HG03045 (cell line): ENCODE data around the gene THOC6.

Experiments used
- ATAC-seq: cut with Tn5 transposase; IDR thresholded peaks from one replicate; pipeline ENCODE4 v1.9.1; 2021; ENCODE audit warnings: mild to moderate bottlenecking, moderate library complexity; ENCODE audit not compliant: unreplicated experiment

THOC6 gene

DNA sequence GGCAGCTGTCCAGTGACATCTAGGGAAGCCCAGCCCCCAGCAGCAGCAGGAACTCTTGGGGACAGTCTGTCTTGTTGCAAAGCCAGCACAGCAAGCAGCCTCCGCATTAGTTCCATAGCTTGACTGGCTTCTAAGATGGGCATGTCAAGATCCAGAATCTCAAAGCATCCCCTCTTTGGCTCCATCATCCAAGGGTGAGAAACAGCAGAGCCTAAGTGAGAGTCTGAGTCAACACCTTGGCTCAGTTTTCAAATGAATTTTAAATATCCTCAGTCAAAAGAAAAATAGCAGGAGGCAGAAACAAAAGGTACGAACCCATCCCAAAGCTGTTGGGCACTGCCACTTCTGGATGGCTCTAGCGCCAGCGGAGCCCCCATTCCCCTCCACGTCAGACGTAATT is 8.9 kb upstream of the THOC6 start:
- no peak for ATAC-seq

DNA sequence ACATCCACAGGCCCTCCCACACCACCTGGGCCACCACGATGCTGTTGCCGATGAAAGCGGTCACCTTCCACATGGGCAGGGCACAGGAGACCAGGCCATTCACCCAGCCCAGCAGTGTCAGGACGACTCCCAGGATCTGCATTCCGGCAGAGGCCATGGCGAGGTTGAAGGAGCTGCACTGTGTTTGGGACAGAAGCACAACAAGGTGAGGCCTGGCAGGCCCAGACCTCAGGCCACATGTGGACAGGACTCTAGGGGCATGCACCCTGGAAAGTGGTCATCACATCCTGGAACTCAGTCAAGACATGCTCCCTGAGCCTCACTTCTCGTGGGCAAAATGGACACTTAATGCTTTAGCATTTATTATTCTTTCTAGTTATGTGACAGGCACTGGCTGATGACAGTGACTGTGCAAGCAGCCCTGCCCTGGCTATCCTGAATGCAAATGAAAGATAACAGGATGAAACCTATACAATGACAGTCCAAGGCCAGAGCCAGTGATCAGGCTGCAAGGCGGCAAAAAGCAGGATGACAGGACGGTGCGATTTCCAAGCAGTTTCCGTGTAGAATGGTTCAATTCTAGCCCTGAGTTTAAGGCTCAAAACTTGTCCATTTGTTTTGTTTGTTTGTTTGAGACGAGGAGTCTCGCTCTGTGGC is 7.8 kb upstream of the THOC6 start:
- no peak for ATAC-seq

DNA sequence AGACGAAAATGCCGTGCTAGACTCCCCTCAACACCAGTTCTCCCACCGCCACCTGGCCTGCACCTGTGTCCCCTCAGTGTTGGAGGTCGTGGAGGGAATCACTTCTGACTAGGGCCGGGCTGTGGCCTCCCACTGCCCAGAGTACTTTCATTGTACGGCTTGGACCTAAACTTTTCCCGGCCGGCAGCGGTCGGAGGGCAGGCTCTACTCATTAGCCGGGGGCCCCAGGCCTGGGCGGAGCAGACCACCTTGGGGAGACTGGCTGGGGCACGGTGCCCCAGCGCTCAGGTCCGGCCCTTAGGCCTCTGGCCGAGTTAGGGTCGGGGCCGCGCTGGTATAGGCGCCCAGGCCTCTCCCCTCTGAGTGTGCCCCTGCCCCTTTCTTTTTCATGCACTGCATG is 6.5 kb upstream of the THOC6 start:
- ATAC-seq = no peak

DNA sequence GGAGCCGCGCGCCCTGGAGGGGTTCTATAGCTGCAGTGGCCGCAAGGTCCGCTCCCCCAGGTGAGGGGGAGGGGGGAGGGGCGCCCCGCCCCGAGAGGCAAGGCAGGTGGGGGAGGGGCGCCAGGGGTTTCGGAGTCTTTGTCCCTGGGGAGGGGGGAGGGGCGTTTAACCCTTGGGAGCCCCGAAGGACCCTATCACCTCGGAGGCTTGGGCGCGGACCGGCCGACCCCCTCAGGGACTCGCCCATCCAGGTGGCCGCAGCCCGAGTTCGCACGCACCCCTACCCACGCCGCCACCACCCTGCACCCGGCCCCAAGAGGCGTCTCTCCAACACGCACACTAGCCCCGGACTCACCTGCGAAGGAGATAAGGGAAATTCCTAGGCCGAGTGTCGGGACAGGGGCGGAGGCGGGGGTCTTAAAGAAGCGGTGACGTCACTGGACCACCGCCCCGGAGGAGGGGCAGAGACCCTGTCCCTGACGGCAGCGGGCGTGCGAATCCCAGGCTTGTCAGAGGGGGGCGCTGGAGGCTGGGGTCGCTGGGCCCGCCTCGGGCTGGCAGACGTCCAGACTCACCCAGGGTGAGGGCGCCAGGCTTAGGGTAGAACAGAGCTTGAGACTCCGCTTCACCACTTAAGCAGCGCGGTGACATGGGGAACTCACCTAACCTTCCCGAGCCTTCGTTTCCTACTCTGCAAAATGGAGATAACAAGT is 5.9 kb upstream of the THOC6 start, which contains the start of gene CLDN6:
Gene CLDN6, minus strand, starts transcription at position 390 of the 713 bp plus-strand sequence. CDS start 2,162 bp downstream, outside the sequence.
- ATAC-seq = no peak

DNA sequence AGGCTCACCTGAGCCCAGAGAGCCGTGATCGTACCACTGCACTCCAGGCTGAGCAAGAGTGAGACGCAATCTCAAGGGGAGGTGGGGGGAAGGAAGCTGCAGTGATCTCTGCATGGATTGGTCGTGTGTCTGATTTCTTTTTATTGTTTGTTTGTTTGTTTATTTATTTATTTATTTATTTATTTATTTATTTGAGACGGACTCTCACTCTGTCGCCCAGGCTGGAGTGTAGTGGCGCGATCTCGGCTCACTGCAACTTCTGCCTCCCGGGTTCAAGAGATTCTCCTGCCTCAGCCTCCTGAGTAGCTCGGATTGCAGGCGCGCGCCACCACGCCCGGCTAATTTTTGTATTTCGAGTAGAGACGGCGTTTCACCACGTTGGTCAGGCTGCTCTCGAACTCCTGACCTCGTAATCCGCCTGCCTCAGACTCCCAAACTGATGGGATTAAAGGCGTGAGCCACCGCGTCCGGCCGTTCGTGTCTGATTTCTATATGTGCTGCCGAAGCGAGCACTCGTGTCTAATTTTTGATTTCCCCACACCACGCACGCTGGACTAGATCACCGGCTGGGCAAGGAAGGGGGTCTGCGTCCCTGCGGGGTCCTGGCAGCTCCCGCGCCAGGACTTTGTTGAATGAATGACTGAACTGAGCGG is 4.1 kb upstream of the THOC6 start:
- no peak for ATAC-seq

DNA sequence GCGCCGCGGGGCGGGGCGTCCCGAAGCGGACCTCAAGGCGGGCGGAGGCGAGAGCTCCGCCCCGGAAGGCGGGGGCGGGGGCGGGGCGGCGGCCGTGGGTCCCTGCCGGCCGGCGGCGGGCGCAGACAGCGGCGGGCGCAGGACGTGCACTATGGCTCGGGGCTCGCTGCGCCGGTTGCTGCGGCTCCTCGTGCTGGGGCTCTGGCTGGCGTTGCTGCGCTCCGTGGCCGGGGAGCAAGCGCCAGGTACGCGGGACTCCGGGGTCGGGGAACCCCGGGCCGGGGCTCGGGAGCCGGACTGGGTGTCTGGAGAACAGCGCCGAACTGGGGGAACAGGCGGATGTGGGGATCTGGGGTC is 3.6 kb upstream of the THOC6 start, which contains the start of gene TNFRSF12A:
Gene TNFRSF12A, plus strand, starts transcription at position 122 of the 357 bp plus-strand sequence. Its CDS starts 30 bp downstream, at position 152.
- ATAC-seq = no peak

DNA sequence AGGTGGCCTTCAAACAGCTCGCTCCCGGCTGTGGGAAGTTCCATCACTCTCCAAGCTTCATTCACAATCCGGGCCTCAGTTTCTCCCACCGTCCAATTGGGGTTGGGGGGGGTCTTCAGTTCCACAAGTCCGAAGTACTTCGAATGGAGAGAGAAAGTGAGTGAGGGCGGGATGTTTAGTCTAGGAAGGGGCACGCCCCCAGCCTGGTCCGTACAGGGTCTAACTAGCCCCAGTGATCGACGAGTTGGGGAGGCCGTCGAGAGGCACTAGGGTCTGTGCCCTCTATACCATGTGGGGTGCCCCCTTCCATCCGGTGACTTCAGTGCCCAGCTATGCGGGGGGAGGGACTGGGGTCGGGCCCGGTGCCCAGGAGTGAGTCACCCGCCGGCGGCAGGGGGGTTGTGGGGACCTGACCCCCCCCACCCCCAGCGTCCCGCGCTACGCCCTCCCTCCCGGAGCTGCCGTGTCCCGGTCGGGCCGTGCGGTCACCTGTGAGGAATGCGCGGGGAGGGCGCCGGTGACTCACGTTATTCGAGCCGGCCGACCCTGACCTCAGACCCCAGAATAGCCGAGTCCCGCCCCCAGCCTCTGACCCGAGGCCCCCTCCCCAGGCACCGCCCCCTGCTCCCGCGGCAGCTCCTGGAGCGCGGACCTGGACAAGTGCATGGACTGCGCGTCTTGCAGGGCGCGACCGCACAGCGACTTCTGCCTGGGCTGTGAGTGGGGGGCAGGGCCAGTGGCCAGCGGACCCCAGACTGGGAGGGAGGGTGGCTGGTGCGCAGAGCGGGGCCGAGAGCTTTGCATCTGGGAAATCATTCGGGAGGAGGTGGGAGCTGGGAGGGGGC is 3.0 kb upstream of the THOC6 start:
- ATAC-seq = no peak

DNA sequence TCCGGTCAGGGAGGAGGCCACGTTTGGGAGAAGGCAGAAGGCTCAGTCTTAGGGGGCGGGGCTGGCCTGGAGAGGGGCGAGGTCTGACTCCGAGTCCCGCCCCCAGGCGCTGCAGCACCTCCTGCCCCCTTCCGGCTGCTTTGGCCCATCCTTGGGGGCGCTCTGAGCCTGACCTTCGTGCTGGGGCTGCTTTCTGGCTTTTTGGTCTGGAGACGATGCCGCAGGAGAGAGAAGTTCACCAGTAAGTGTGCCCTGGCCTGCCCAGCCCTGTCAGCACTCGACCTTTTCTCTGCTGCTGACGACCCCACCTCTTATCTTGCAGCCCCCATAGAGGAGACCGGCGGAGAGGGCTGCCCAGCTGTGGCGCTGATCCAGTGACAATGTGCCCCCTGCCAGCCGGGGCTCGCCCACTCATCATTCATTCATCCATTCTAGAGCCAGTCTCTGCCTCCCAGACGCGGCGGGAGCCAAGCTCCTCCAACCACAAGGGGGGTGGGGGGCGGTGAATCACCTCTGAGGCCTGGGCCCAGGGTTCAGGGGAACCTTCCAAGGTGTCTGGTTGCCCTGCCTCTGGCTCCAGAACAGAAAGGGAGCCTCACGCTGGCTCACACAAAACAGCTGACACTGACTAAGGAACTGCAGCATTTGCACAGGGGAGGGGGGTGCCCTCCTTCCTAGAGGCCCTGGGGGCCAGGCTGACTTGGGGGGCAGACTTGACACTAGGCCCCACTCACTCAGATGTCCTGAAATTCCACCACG is 2.2 kb upstream of the THOC6 start:
- no peak for ATAC-seq

DNA sequence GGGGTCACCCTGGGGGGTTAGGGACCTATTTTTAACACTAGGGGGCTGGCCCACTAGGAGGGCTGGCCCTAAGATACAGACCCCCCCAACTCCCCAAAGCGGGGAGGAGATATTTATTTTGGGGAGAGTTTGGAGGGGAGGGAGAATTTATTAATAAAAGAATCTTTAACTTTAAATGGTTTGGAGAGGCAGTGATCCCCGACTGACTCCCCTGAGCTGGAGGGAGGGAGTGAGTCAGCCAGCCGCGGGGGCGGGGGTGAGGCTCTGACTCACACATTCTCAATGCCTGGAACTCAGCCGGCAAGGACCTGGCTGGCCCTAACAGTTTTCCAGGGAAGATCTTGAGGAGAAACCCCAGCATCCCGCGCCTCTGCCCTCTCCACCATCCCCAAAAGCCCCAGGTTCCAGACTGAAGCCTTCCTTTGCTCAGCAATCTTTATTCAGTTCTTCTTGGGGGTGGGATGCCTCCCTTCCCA is 1.6 kb upstream of the THOC6 start:
- no peak for ATAC-seq

DNA sequence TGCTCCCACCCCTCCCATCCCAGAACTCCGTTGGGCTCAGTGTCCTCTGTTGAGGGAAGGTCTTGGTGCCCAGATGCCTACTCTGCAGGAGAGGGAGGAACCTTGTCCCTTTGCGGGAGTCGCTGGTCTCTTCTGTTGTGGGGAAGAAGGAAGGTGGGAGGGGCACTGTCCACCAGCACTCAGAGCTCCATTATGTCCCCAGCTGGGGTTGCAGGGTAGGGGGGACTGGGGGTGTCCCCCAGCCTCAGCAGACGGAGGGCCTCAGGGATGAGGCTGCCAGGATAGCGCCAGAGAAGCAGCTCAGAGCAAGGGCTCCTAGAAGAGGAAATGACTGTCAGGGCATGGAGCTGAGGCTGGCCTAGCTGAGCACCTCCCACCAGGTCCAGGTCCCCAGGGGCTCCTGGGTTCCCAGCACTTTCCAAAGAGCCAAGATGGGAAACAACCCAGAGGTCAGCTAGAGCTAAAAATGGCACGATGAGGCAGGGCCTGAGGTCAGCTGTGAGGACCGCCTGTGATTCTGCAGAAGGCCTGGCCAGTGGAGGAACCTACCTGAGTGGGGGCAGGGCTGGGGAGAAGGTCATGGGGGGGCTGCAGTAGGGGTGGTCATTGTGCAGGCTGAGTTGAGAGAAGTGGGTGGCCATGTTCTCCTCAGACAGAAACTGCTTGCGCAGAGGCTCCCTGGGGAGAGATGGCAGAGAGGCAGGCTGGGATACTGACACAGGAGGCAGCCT is 986 bp upstream of the THOC6 start:
- no peak for ATAC-seq

DNA sequence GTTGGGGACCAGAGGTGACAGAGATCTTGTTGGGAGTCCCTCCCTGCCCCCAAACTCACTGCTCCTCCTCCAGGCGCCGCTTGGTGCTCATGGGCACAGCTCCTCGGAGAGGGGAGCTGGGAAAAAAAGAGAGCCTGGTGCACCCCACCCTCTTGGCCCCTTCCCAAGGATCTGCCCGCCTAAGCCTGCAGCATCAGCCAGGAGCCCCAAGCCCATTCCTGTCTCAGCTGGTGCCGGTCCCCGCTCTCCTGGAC is 493 bp upstream of the THOC6 start:
- ATAC-seq = no peak

DNA sequence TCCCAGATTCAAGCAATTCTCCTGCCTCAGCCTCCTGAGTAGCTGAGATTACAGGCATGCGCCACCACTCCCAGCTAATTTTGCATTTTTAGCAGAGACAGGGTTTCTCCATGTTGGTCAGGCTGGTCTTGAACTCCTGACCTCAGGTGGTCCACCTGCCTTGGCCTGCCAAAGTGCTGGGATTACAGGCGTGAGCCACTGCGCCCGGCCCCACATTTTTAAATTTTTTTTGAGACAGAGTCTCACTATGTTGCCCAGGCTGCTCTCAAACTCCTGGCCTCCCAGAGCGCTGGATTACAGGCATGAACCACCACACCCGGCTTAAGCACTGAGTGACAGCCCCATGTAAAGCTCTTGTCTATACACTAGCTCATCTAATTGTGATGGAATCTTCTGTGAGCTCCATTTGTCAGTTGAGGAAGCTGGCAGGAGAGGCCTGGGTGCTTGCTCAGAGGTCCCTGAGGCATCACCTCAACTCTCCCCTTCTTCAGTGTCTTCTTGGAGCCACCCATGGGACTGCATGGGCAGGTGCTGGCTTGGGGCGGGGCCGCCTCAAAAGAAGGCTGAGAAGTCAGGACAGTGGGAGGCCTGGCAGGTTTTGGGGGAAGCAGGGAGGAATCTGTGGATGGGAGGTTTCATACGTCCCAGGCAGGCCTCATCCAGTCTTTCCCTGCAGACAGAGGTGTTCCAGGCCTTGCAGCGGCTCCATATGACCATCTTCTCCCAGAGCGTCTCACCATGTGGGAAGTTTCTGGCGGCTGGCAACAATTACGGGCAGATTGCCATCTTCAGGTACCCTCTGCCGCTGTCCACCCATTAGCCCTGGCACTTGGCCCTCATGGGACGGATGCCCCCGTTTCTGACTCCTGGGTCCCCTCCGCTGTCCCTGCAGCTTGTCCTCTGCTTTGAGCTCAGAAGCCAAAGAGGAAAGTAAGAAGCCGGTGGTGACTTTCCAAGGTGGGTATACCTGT is 1.5 kb downstream of the THOC6 start:
- ATAC-seq = no peak

DNA sequence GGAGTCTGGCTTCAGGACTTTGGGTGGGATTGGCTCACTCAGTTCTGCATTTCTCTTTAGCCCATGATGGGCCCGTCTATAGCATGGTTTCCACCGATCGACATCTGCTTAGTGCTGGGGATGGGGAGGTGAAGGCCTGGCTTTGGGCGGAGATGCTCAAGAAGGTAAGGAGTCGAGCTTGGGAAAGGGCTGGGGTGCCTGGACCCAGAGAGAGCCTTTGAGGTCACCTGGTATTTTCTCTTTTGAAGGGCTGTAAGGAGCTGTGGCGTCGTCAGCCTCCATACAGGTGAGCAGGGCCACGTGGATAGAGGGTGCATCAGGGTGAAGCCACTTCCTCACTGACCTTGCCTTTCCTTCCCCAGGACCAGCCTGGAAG is 2.2 kb downstream of the THOC6 start:
- ATAC-seq = no peak

DNA sequence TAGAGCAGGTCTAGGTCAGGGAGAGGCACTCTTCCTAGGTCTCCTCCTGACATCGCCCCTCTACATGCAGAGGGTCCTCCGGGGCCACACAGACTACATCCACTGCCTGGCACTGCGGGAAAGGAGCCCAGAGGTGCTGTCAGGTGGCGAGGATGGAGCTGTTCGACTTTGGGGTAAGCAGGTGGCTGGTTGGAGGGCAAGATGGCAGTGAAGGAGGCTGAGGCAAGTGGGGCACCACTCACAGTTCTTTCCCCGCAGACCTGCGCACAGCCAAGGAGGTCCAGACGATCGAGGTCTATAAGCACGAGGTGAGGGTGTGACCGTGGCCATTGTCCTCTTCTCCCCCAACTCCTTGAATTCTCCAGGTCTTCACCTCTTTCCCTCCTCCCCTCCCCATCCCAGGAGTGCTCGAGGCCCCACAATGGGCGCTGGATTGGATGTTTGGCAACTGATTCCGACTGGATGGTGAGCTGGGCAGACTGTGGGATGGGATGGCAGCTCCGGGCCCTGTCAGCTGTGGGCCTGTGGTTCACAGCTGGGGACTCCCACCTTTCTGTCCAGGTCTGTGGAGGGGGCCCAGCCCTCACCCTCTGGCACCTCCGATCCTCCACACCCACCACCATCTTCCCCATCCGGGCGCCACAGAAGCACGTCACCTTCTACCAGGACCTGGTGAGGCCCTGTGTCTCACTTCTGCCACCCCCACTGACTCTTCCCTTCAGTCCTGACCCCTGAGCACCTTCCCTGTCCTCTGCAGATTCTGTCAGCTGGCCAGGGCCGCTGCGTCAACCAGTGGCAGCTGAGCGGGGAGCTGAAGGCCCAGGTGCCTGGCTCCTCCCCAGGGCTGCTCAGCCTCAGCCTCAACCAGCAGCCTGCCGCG is 3.0 kb downstream of the THOC6 start:
- ATAC-seq = no peak

DNA sequence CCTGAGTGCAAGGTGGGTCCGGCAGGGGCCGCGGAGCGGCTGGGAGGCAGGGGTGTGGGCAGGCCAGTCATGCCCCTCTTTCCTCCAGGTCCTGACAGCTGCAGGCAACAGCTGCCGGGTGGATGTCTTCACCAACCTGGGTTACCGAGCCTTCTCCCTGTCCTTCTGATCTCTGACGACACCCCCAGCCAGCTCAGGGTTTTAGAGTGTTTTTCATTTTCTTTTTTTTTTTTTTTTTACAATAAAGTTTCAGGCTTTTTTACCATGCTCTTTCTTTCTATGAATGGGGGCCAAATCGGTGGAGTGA is 3.6 kb downstream of the THOC6 start:
- no peak for ATAC-seq

DNA sequence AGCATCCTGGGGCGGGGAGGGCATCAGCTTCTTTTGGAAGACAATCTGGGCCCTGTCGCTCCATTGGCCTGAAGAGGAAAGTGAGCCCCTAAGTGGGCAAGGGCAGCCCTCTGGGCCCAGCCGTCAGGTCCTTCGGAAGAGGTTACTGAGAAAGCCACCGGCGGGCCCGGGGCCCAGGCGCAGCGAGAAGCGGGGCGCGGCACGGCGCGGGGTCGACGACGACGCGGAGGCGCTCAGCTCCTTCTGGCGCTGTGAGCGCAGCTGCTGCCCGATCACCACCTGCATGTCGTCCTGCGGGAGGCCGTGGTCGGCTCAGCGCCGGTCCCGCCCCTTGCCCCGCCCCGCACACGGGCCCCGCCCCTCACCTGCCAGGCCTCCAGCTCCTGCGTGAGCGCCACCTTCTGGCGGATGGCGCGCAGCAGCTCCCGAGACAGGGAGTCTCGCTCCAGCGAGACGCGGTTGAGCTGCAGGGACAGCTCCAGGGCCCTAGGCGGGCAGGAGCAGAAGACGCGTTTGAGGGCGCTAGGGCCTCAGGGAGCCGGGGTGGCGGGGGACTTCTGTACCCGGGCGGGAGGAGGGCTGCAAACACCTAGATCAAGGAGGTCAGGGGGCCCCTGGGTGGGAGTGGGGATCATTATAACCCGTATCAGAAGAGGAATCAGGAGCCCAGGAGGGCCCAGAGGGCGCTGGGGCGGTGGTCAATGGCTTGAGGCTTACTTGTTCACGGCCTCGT is 4.3 kb downstream of the THOC6 start:
- ATAC-seq = no peak

DNA sequence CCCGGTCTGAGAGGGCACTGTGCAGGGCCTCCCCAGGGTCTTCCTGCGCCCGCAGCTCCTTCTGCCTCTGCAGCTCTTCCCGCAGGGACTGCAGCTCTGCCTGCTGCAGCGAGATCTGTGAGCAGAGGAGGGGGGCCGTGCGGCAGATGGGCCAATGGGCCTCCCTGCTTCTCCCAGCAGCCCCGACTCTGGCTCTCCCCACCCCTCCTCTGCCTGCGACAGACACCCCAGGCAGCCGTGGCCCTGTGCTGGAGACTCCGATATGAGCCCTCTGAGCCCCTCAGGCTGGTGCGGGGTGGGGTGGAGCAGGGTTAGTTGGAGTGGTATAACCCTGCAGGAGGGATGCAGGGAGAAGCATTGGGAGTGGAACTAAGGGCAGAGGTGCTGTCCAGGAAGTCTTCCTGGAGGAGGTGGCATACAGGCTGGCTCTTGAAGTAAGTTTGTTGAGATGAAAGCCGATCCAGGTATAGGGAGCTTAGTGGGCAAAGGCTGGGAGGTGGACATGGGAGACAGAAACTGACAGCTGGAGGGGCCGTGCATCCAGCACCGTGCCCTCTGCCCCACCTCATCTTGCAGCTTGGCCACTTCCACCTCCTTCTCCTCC is 5.0 kb downstream of the THOC6 start:
- no peak for ATAC-seq
